HG02973 (cell line): ENCODE data around the gene PTPRQ.
"Not testable (repeated sequence)": the region's sequence is repeated elsewhere in the genome, so short reads cannot be mapped to it uniquely, and the experiment has no call there.

Experiments
- ATAC-seq: cut with Tn5 transposase; IDR thresholded peaks from one replicate; pipeline ENCODE4 v1.9.1; 2021; ENCODE audit warnings: moderate library complexity; ENCODE audit not compliant: unreplicated experiment

The PTPRQ gene

DNA sequence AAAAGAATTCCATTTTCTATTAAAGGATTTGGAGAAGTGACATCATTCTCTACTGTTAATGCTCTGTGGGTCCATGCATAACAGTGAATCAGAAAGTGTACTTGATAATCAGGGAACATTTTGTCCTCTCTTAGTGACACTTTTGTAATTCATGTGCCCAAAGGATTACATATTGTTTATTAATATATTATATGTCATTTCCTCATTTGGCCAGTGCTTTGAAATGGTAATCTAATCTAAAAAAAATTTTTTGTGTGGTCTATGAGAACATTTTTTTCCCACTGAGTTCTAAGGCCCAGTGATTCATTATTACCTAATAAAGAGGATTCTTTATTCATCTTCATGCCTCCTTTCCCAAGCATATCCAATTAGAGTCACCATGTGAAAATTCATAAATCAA is 183.7 kb downstream of the PTPRQ start:
- ATAC-seq, result no peak

DNA sequence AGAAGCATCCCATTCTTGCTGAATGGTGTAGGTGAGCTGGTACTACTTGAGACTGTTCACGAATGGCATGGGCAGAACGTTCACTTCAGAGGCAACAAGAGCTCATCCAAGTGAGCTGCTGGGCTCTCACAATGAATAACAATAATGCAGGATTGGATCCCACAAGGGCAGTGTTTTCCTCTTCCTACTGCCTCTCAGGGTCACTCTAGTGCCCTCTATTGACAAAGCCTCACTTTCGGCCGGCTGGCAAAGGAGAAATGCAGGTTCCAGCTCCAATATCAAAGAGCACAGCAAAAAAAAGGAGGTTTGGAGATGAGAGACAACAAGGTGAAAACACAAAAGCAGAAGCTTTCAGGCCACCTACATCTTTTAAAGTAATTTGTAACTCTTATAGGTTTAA is 188.8 kb downstream of the PTPRQ start:
- no peak for ATAC-seq

DNA sequence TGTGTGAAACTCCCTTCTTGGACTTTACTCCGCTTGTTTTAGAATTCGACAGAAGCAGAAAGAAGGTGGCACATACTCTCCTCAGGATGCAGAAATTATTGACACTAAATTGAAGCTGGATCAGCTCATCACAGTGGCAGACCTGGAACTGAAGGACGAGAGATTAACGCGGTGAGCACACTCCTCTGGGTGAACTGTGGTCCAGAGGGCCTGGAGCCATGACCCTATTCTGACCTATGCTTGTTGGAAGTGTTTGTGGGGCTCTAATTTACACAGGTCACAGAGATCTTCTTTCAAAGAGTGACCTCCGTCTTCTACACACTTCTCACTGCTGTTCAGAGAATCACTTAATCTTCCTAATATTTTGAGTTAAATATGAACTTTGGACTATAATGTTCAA is 190.9 kb downstream of the PTPRQ start:
- no peak for ATAC-seq

DNA sequence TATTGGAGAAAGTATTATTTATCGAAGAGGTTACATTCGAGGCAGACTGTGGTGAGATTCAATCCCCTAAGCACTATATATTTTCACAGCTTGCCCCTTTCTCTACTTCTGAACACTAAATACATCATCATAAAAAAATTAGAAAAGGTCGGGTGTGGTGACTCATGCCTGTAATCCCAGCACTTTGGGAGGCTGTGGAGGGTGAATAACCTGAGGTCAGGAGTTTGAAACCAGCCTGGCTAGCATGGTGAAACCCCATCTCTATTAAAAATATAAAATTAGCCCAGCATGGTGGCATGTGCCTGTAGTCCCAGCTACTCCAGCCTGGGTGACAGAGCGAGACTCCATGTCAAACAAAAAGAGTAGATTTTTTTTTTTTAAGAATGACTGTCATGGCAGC is 192.8 kb downstream of the PTPRQ start:
- no peak for ATAC-seq

DNA sequence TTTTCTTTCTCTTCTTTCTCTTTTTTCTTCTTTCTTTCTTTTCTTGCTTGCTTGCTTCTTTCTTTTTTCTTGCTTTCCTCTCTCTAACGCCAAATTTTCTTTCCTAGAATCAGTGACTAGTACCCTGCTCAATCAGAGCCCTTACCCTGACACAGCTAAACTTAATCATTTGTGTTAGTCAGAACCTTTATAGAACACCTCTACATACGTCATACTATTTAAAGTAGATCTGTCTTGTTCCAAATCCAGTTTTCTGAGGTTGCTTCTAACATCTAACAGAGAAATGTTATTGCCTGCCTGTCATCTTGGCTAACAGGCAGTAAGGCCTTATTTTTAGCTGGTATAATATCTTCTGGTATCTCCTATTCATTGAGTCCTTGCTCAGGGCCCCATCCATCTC is 197.9 kb downstream of the PTPRQ start:
- no peak for ATAC-seq

DNA sequence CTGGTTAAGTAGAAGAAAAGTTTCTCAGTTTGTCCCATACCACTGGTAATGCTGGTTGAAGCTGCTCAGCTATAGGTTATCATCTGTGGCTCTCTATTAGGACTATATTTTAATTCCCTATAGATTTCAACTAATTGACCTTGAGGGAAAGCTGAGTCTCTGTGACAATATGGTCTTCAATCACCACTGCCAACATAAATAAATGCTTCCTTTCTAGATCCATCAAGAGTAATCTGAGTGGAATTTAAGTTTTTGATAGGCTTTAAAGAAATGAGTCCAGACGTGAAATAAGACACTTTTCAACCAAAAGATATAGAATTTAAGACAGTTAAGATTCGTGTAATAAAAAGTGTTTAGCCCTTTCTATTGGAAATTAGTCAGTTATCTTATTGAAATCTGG is 199.9 kb downstream of the PTPRQ start:
- no peak for ATAC-seq

DNA sequence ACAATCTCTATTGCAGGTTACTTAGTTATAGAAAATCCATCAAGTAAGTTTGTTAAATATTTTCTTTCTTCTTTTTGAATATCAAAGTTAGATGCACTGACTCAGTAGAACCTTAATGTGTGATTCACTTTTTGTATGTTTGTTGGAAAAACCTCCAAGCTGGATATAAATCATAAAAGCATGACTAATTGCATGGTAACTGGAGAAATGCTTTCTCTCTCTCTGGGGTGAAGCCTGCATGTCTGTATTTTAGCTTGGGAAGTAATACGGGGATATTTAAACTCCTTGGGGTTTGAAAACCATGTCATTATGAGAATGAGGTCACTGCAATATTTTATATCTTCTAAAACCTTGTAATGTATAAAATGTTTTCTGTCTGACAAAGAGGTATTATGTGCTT is 204.8 kb downstream of the PTPRQ start:
- ATAC-seq, result no peak

DNA sequence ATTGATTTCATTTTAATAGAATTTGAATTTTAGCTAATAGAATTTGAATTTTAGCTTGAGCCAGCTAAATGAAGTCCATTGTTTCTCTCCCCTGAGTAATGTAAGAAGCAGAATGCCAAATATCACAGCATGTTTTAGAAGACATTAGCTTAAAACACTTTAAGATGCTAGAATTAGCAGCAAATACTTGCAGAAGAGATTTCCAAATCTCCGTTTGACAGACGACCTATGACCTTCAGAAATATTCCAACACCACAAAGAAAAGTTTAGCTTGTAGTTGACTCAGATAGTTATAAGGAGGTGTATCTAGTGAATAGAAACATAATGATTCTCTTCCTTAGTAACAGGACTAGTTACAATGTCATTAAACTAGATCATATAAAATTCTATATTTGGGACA is 211.7 kb downstream of the PTPRQ start:
- ATAC-seq, result no peak

DNA sequence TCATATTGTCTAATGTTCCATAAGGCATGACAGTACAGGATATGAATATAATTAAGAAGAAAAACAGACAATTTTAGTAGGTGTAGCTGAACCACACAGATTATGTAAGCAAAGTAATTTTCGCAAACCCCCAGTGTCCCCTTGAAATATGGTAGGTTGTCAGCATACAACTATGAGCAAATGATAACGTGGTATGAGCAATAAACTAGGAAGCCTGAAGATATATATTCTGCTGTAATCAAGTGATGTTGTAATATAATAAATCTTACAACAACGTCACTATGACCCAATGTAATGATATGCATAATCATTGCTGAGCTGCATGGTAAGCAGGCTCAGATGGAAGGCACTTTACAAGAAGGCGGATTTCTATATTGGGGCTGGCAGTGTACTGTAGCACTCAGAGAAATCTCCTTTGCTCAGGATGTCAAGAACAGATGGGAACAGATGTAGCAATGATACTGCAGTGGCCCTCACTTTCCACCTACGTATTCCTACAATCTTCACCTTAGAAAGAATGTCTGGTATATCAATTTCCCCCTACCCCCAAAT is 215.6 kb downstream of the PTPRQ start:
- no peak for ATAC-seq

DNA sequence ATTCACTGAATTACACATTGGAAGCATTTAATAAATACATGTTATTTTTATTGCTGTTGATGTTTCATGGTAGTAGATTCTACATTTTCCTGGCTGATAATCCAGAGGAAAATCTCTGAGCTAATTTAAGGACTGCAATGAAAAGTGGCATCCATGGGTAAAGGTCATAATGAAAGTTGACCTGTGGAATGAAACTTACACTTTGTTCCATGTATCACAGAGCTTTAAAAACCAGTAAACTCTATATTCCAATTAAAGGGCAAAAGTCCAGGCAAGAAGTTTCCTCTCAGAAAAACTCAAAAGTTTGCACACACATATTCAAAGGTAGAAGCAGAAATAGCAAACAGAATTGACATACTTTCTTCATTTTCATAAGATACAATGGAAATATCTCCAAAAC is 218.6 kb downstream of the PTPRQ start:
- no peak for ATAC-seq

DNA sequence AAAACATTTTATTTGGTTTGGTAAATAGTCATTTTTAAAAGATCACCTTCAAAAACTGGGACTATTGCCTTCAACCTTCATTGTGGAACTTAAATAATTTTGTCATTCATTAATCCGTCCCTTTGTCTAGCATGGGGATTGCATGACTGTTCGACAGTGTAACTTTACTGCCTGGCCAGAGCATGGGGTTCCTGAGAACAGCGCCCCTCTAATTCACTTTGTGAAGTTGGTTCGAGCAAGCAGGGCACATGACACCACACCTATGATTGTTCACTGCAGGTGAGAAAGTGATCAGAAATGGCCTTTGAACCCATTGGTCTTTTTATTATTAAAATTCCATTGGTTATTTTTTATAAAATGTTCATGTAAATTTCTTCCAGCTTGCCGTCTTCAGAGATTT is 226.2 kb downstream of the PTPRQ start:
- no peak for ATAC-seq

DNA sequence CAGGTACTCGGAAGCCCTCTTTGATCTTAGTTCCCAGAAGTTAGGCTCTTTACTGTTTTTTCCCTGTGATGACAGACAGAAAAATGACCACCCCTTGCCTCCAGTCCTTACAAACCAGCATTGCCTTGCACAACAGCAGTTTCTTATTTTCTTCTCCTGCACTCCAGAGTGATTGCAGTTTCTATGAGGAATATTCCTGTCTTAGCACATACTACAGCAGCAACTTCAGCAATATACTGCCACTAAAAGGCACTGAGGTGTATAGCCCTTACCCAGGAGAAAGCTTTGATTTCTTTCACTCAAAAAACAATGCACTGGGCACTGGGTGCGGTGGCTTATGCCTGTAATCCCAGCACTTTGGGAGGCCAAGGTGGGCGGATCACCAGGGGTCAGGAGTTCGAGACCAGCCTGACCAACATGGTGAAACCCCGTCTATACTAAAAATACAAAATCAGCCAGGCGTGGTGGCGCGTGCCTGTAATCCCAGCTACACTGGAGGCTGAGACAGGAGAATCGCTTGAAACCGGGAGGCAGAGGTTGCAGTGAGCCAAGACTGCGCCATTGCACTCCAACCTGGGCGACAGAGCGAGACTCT is 232.1 kb downstream of the PTPRQ start:
- not testable (repeated sequence) for ATAC-seq

DNA sequence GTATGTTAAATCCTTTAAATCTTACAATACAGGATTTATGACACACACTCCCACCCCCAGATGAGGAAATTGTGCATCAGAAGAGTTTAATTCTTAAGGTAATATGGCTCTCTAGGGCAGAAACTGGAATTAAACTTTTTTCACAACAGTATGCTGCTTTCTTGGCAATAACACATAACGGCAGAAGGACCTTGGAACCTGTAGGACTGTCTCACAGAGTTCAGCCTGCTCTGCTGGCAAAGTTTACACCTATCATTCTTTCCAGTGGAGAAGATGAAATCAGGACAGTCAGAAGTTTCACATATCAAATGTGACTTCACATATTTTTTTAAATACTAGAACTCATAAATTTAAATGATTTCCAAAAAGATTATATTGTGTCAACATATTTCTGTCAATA is 232.8 kb downstream of the PTPRQ start:
- ATAC-seq, result no peak

DNA sequence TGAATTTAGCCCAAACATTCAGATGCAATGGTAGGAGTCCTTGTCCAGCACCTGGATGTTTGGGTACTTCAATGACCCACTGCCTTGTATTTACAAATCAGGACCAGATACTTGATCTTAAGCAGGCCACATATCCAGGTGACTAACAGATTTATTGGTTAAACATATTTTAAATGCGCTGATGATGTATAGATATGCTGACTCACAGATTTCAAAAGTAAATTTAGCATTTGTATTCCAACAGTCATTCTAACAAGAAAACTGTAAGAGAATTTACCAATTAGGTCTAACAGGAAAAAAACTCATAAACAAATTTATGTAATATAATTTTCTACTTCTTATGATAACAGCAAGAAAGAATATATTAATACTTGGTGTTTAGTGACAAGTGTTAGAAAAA is 234.0 kb downstream of the PTPRQ start:
- no peak for ATAC-seq

DNA sequence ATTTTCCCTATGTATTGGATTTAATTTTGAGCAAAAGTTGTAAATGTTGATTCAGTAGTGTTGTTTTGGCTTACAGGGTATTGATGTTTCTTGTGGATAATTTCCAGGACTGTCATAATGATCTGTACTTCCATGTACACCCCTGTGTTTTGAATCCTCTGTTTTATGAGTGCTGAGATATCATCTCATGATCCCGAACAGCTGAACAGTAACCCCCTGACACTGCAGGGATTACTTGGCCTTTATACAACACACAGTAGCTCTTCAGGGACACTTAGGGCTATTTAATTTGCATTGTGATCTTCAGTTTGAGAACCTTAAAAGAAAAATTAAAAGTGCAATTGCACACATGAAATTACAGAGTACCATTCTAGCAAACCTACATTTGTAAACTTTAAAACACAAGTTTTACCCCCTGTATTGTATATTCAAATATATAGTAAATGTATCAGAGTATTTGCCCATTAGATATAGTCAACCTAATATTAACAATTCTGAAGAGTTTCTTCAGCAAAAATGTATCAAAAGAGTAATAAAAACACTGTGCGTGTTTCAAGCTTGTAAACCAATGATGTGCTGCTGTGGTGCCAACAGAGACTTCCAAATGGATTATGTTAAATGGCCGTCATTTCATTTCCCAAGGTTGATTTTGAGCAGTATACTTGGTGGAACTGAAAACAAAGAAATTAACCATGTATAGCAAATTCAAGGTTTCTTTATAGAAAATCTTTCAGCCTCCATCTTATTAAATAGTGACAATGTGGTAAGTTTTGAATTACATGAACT is 235.5 kb downstream of the PTPRQ start:
- ATAC-seq, result no peak

DNA sequence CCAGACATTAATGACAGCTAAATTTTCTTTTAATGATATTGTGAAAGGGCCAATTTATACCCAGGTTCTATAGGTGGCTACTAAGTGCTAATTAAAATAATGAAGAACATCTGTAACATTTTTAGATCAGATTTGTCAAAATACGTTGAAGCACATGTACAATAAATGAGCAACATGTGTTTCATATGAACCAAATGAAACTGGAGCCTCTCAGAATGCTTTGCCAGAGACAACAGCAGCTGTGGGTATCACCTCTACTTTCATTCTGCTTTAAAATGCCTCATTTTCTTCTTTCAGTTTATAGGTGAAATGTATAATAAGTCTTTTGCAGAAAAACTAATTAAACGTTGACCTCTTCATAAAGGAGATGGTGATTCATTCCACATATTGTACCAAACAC is 237.3 kb downstream of the PTPRQ start:
- peak; percentile 84 for ATAC-seq

DNA sequence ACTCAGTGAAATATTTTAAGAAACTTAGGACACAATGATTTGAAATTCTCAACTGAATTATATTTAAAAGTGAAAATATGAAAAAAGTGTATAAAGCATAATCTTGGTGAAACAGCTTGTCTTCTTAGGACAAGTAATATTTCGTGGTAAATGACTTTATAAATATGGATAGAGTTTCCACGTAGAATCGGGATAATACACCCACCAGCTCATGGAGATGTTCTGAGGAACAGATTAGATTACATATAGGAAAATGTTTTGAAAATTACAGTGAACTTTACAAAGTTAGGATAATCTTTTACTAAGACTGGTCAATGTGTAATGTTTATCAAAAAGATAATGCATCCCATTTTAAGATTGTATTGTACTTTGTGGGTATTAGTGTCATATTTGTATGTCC is 237.8 kb downstream of the PTPRQ start:
- ATAC-seq, result no peak

DNA sequence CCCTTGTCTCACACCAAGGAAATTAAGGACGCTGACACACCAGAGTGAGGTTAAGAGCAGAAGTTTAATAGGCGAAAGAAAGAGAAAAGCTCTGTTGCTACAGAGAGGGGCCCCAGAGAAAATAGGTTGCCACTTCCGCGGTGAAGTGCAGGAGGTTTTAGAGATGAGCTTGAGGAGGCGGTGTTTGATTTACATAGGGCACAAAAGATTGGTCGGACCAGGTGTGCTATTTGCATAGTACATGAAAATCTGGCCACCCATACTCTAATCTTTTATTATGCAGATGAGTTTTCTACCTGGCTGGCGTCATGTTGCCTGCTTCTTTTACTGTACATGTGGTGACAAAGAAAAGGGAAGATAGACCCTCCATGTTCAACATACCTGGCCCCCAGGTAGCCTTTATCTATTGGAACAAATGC is 240.1 kb downstream of the PTPRQ start:
- no peak for ATAC-seq

DNA sequence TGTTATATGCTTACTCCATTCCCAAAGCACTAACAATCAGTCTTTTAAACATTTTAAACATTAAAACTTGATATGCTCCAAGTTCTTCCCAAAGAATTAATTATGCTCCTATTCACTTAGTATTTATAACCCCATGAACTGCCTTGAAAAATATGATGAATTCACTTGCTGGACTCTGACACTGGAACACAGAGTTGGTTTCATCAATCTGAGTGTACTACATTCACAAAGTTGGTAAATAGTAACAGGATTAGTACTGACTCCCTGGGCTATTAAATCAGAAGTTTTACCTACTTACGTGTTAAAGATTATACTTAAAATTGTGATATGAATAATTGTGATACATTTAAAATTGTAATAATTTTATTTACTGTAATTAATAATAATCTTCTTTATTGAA is 246.1 kb downstream of the PTPRQ start:
- ATAC-seq, result no peak

DNA sequence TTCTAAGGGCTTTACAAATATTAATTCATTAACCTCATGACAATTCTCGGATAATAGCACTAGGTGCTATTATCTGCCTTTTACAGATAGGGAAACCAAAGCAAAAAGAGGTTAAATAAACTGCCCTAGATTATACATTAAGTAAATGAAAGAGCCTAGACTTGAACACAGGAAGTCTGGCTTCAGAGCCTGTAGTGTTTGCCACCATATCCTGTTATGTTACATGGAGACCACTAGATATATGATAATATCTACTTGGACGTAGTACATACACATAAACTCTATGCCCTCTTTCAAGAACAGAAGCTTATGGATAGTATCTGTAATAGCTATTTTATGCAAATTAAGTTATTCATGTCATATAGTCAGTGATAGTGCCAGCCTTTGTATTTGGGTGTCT is 246.5 kb downstream of the PTPRQ start:
- ATAC-seq, result no peak

DNA sequence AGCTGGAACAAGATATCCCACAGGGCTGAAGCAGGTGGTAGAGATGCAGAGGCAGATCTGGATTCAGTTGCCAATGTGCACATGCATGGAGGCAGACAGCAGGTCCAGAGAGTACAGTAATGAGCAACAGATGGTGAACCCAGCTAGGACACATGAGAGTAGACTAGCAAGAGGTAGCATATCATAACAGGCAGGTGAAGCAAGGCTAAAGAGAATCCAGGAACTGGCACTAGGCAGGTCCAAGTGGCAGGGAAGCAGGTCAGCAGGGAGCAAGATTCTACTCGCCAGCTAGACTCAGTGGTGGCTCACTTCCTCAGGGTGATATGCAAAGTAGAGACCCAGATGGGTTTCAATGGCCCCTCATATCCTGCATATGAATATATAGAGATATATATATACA is 248.1 kb downstream of the PTPRQ start:
- no peak for ATAC-seq

DNA sequence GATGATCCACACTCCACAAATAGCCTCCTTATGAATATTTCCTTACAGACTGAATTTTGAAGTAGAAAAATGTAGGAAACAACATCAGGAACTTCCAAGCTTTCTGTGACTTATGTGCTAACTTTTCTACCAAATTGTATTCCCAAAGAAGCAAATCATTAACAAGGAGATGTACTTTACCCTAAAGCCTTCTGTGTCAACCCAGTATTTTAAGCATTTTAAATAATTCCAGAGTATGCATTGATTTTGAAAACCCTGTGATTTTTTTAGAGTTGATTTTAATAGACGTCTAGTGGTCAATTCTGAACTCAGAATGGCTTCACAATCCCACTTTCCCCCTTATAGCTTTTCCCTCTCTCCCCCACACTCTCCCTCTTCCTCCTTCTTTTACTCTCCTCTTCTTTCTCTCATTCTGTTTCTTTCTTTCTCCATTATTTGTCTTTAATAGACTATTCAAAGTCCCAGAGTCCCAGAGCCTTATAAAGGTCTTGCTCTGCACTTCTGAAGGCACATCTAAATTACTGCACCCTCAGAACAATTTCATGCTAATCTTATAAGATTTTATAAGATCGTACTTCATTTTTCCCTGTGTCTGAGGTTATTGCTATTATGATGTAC is 253.3 kb downstream of the PTPRQ start:
- ATAC-seq, result no peak
